A673 (cell line): ENCODE data around the gene TBC1D5.

Experiments used
- EZH2 ChIP-seq: fragments of 200-600 bp; sonication (generic); IDR thresholded peaks from 2 replicates; pipeline ENCODE4 v1.6.1; 2017; ENCODE audit warnings: borderline replicate concordance, low read depth, mild to moderate bottlenecking, mixed read lengths, antibody characterized with exemption, low read length; ENCODE audit not compliant: poor library complexity, severe bottlenecking
- TF ChIP-seq, protein P1 (sequence below): fragments of 300-800, 200-600 bp; sonication (generic); conservative IDR thresholded peaks from 2 replicates; pipeline ENCODE4 v1.5.1; 2017; ENCODE audit warnings: low read depth, mild to moderate bottlenecking, antibody characterized with exemption, low read length, moderate library complexity, mixed read lengths

DNA sequence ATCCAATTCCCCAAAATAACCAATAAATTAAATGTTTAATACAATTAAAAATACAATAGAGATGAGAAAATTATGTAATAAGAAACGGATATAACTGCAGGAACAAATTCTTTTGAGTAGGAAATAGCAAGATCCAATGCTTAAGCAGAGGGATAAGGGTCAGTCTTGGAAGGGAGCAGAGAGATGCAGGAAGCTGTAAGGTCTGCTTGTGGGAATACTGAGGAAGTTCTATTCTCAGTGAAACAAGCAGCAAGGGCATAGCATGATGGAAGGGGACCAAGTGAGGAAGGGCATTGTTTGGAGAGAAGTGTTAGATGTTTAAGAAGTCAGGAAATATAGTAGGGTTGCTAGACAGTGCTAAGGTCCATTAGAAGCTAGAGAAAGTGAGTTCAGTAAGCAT, 409.0 kb downstream of the TBC1D5 start:
- TF ChIP-seq, protein P1, sequence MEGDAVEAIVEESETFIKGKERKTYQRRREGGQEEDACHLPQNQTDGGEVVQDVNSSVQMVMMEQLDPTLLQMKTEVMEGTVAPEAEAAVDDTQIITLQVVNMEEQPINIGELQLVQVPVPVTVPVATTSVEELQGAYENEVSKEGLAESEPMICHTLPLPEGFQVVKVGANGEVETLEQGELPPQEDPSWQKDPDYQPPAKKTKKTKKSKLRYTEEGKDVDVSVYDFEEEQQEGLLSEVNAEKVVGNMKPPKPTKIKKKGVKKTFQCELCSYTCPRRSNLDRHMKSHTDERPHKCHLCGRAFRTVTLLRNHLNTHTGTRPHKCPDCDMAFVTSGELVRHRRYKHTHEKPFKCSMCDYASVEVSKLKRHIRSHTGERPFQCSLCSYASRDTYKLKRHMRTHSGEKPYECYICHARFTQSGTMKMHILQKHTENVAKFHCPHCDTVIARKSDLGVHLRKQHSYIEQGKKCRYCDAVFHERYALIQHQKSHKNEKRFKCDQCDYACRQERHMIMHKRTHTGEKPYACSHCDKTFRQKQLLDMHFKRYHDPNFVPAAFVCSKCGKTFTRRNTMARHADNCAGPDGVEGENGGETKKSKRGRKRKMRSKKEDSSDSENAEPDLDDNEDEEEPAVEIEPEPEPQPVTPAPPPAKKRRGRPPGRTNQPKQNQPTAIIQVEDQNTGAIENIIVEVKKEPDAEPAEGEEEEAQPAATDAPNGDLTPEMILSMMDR = no peak
- TF ChIP-seq EZH2 = no peak
